Activated CD8-positive, alpha-beta T cell treated with anti-CD3 and anti-CD28 coated beads for 36 hours (primary cell): Measurements from ENCODE around the gene ADARB2. TPM values are rescaled to one million over a fixed set of nuclear protein-coding genes. Genes with fewer than 3 reads are reported as not detected.

ENCODE experiments used
- ATAC-seq: fragments of 200-7000 bp; cut with Tn5 transposase; one replicate; pipeline ENCODE4 v1.10.0; 2021; ENCODE audit warnings: mild to moderate bottlenecking, moderate library complexity
- CTCF ChIA-PET: fragments of 350-600 bp; sonication (Branson Sonifier 250); formaldehyde crosslinking; loops from one replicate; lab custom pipeline; 2021; ENCODE audit warnings: antibody characterized with exemption; lab: Charles Lee
- POLR2A ChIA-PET: fragments of 350-600 bp; sonication (Branson Sonifier 250); formaldehyde crosslinking; loops from one replicate; lab custom pipeline; 2021; ENCODE audit warnings: antibody characterized with exemption; lab: Charles Lee
- DNase-seq: peaks from one replicate; pipeline ENCODE4 v3.0.0-alpha.2; 2020
- H3K27ac Mint-ChIP-seq: one replicate; pipeline ENCODE4 v1.8.0; 2021; ENCODE audit warnings: mild to moderate bottlenecking, mixed read lengths
- H3K27me3 Mint-ChIP-seq: one replicate; pipeline ENCODE4 v1.8.0; 2021; ENCODE audit warnings: mixed read lengths
- H3K36me3 Mint-ChIP-seq: one replicate; pipeline ENCODE4 v1.8.0; 2021; ENCODE audit warnings: low read depth, mixed read lengths
- H3K4me1 Mint-ChIP-seq: one replicate; pipeline ENCODE4 v1.8.0; 2021; ENCODE audit warnings: low read depth, mixed read lengths
- H3K4me3 Mint-ChIP-seq: one replicate; pipeline ENCODE4 v1.8.0; 2021; ENCODE audit warnings: mild to moderate bottlenecking, moderate library complexity, mixed read lengths
- H3K9me3 Mint-ChIP-seq: one replicate; pipeline ENCODE4 v1.8.0; 2021; ENCODE audit warnings: mixed read lengths
- CTCF ChIP-seq: fragments of 200-600 bp; IDR thresholded peaks from one replicate; pipeline ENCODE4 v1.8.0; 2022; ENCODE audit warnings: antibody characterized with exemption, mild to moderate bottlenecking
- intact Hi-C: fragments of 100-400 bp; cut with micrococcal nuclease; formaldehyde crosslinking; loops from one replicate; pipeline ENCODE4 v1.10.0; 2022
- total RNA-seq, 2 experiments: library from RNA; stranded (reverse); gene quantifications; one replicate each; pipeline ENCODE4 v1.2.3, GENCODE V29; 2021

ADARB2 gene
- total RNA-seq, 2 experiments from 2014 or later, result 1.3 to 1.6 TPM

- TF ChIP-seq CTCF, result no peak
- Mint-ChIP-seq H3K27ac (no peak overlapping the region), H3K4me1 (peaks cover 12% of the 10 kb centered on the region), H3K4me3 (no peak overlapping the region), H3K9me3 (peaks cover 15% of the 10 kb centered on the region), H3K27me3 (peaks cover 6% of the 10 kb centered on the region), H3K36me3 (no peaks in the 10 kb centered on the region)
- intact Hi-C loops, result no loop called here
- DNase-seq (no peak), ATAC-seq (no peak)
- POLR2A ChIA-PET, result no interaction called here
- CTCF ChIA-PET, result no interaction called here
These were observed 589.5 kb downstream of the ADARB2 start for GRCh38 chr10:1147810-1148209.

DNA sequence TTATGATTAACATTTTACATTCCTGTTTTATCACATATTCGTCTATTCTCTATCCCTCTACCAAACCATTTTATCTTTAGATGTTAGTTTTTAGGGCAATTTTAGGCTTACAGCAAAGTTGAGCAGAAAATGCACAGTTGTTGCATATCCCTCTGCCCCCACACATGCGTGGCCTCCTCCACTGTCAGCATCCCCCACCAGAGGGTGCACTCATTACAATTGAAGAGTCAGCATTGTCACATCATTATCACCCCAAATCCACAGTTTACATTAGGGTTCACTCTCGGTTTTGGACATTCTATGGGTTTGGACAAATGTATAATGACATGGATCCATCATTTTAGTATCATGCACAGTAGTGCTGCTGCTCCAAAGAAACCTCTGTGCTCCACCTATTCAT is 594.7 kb downstream of the ADARB2 start:
- Mint-ChIP-seq H3K27me3 (peaks cover 5% of the 10 kb centered on the region), H3K9me3 (peaks cover 30% of the 10 kb centered on the region), H3K27ac (no peak overlapping the region), H3K4me3 (no peak overlapping the region), H3K4me1 (no peaks in the 10 kb centered on the region), H3K36me3 (no peaks in the 10 kb centered on the region)
- ChIA-PET POLR2A (no interaction called here), CTCF (interaction anchor here (1.5 kb wide), 1 partner anchor 32 kb away, joined by 4 read pairs; no protein-coding TSS in a partner anchor)
- DNase-seq, result peak; percentile 52
- peak; percentile 53 for ATAC-seq
- TF ChIP-seq CTCF, result peak; percentile 36
- intact Hi-C loops, result no loop called here

DNA sequence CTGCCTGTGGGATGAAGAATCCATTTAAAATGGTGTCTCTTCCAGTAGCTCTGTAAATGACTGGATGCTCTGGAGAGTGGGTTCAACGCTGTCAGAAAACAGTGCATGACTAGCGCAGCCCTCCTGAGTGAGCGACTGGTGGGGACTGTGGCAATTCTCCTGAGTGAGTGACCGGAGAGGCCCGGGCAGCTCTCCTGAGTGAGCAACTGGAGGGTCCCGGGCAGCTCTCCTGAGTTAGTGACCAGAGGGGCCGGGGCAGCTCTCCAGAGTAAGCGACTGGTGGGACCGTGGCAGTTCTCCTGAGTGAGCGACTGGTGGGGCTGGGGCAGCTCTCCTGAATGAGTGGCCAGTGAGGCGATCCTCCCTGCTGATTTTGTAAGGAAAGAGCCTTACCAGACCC is 595.6 kb downstream of the ADARB2 start:
- POLR2A ChIA-PET, result no interaction called here

GRCh38 chr10:1141261-1141660 is 596.1 kb downstream of the ADARB2 start:
- DNase-seq (no peak), ATAC-seq (no peak)
- H3K9me3 Mint-ChIP-seq, result peaks cover 23% of the 10 kb centered on the region
- intact Hi-C loops, result no loop called here
- no peak overlapping the region for H3K27ac Mint-ChIP-seq
- no peak for TF ChIP-seq CTCF
- H3K36me3 Mint-ChIP-seq, result no peaks in the 10 kb centered on the region
- peaks cover 5% of the 10 kb centered on the region for H3K27me3 Mint-ChIP-seq
- no peak overlapping the region for H3K4me3 Mint-ChIP-seq
- ChIA-PET CTCF (interaction anchor here (1.5 kb wide), 1 partner anchor 31 kb away, joined by 4 read pairs; no protein-coding TSS in a partner anchor), POLR2A (no interaction called here)
- H3K4me1 Mint-ChIP-seq, result no peaks in the 10 kb centered on the region

More for the DNA sequence above, 595.6 kb downstream of the ADARB2 start:
- Mint-ChIP-seq H3K36me3 (no peaks in the 10 kb centered on the region), H3K27me3 (peaks cover 5% of the 10 kb centered on the region), H3K9me3 (peaks cover 24% of the 10 kb centered on the region), H3K27ac (no peak overlapping the region), H3K4me1 (no peaks in the 10 kb centered on the region), H3K4me3 (no peak overlapping the region)
- no peak for TF ChIP-seq CTCF
- ATAC-seq (no peak), DNase-seq (no peak)
- CTCF ChIA-PET, result interaction anchor here (1.5 kb wide), 1 partner anchor 31 kb away, joined by 4 read pairs; no protein-coding TSS in a partner anchor
- intact Hi-C loops, result no loop called here

GRCh38 chr10:1138529-1138928 is 598.8 kb downstream of the ADARB2 start:
- Mint-ChIP-seq H3K36me3 (no peaks in the 10 kb centered on the region), H3K27ac (no peak overlapping the region), H3K9me3 (peaks cover 15% of the 10 kb centered on the region), H3K4me3 (no peak overlapping the region), H3K4me1 (peaks cover 4% of the 10 kb centered on the region), H3K27me3 (peaks cover 2% of the 10 kb centered on the region)
- TF ChIP-seq CTCF, result no peak
- CTCF ChIA-PET, result no interaction called here
- POLR2A ChIA-PET, result no interaction called here
- no peak for ATAC-seq
- intact Hi-C loops, result no loop called here
- no peak for DNase-seq
